Stimulated activated CD4-positive, alpha-beta T cell treated with anti-CD3 and anti-CD28 coated beads, Interleukin-15, amount 100 ng/mL, for 24 hours (primary cell): ENCODE results near the gene B4GALNT4.
"Not testable (repeated sequence)": the region's sequence is repeated elsewhere in the genome, so short reads cannot be mapped to it uniquely, and the experiment has no call there.

Experiments used
- DNase-seq: peaks from one replicate; pipeline ENCODE4 v3.0.0-alpha.2; 2020

Gene B4GALNT4

GRCh38 chr11:394034-394857 is 24.9 kb downstream of the B4GALNT4 start, which contains the start of gene PKP3:
Gene PKP3, plus strand, starts transcription at chr11:394209. Its CDS starts 84 bp downstream, at chr11:394293.
- DNase-seq, result no peak

- DNase-seq, result no peak
Observed at GRCh38 chr11:394858-395655, 25.8 kb downstream of the B4GALNT4 start.

- DNase-seq, result no peak
Observed at GRCh38 chr11:395866-396265, 26.6 kb downstream of the B4GALNT4 start.

- no peak for DNase-seq
Observed at GRCh38 chr11:396511-396947, 27.2 kb downstream of the B4GALNT4 start.

GRCh38 chr11:396948-397548 is 27.7 kb downstream of the B4GALNT4 start:
- DNase-seq, result no peak

- no peak for DNase-seq
Observed at GRCh38 chr11:398826-399225, 29.5 kb downstream of the B4GALNT4 start.

- DNase-seq, result no peak
Observed at GRCh38 chr11:399731-400211, 30.5 kb downstream of the B4GALNT4 start.

- DNase-seq, result no peak
Observed at GRCh38 chr11:400241-400689, 31.0 kb downstream of the B4GALNT4 start.

- DNase-seq, result not testable (repeated sequence)
Observed at GRCh38 chr11:401196-401595, 31.9 kb downstream of the B4GALNT4 start.

GRCh38 chr11:403021-403760 is 33.9 kb downstream of the B4GALNT4 start:
- no peak for DNase-seq

GRCh38 chr11:403761-404431 is 34.6 kb downstream of the B4GALNT4 start:
- no peak for DNase-seq

- no peak for DNase-seq
Observed at GRCh38 chr11:404551-405264, 35.4 kb downstream of the B4GALNT4 start.

GRCh38 chr11:405323-405953 is 36.1 kb downstream of the B4GALNT4 start:
- no peak for DNase-seq

- no peak for DNase-seq
Observed at GRCh38 chr11:405954-406795, 36.9 kb downstream of the B4GALNT4 start.

- DNase-seq, result peak; percentile 93
Observed at GRCh38 chr11:406796-407650, 37.7 kb downstream of the B4GALNT4 start.

GRCh38 chr11:407651-408123 is 38.4 kb downstream of the B4GALNT4 start:
- no peak for DNase-seq

- DNase-seq, result no peak
Observed at GRCh38 chr11:408154-409007, 39.1 kb downstream of the B4GALNT4 start.
